MCF 10A (cell line): Measurements from ENCODE around the gene PLIN5. TPM values are rescaled to one million over a fixed set of nuclear protein-coding genes. Genes with fewer than 3 reads are reported as not detected.

Experiments used
- BruUV-seq: library from RNA; stranded (reverse); fragments of 400-500 nt; replicated peaks from 2 replicates; lab custom pipeline; 2021; lab: Mats Ljungman, UMichigan
- CTCF ChIA-PET: fragments of 300-600 bp; sonication (Branson Sonifier 250); formaldehyde crosslinking; extraction: SDS; loops from one replicate; lab custom pipeline; 2021; ENCODE audit warnings: antibody characterized with exemption, inconsistent platforms; lab: Yijun Ruan, JAX
- POLR2A ChIA-PET: fragments of 300-600, 350-650 bp; sonication (Branson Sonifier 250); formaldehyde crosslinking; extraction: SDS; loops from one replicate; lab custom pipeline; 2020; ENCODE audit warnings: antibody characterized with exemption, inconsistent platforms; lab: Yijun Ruan, JAX
- DNase-seq: peaks from one replicate; pipeline ENCODE4 v3.0.0-alpha.2; 2018; ENCODE audit not compliant: unreplicated experiment
- H3K27ac Mint-ChIP-seq: one replicate; pipeline ENCODE4 v1.8.0; 2022; ENCODE audit warnings: mild to moderate bottlenecking, low read depth, mixed read lengths; ENCODE audit not compliant: unreplicated experiment
- H3K27me3 Mint-ChIP-seq: one replicate; pipeline ENCODE4 v1.8.0; 2022; ENCODE audit warnings: mixed read lengths; ENCODE audit not compliant: insufficient read depth, unreplicated experiment
- H3K36me3 Mint-ChIP-seq: one replicate; pipeline ENCODE4 v1.8.0; 2022; ENCODE audit warnings: mild to moderate bottlenecking, moderate library complexity, mixed read lengths; ENCODE audit not compliant: insufficient read depth, unreplicated experiment
- H3K4me1 Mint-ChIP-seq: one replicate; pipeline ENCODE4 v1.8.0; 2022; ENCODE audit warnings: mixed read lengths; ENCODE audit not compliant: insufficient read depth, unreplicated experiment
- H3K4me3 Mint-ChIP-seq: one replicate; pipeline ENCODE4 v1.8.0; 2022; ENCODE audit warnings: mild to moderate bottlenecking, moderate library complexity, mixed read lengths; ENCODE audit not compliant: unreplicated experiment
- H3K9me3 Mint-ChIP-seq: one replicate; pipeline ENCODE4 v1.8.0; 2022; ENCODE audit warnings: mixed read lengths; ENCODE audit not compliant: unreplicated experiment
- intact Hi-C: fragments of 100-400 bp; cut with micrococcal nuclease; formaldehyde crosslinking; loops from 2 replicates; pipeline ENCODE4 v1.14.1; 2022
- total RNA-seq: library from RNA; stranded (reverse); gene quantifications from 2 replicates; pipeline ENCODE4 v1.2.3, GENCODE V29; 2022
- TF ChIP-seq, protein P1 (sequence below): fragments of 200-600 bp; IDR thresholded peaks from one replicate; pipeline ENCODE4 v1.8.0; 2022; ENCODE audit warnings: antibody characterized with exemption, mild to moderate bottlenecking; ENCODE audit not compliant: unreplicated experiment

Gene PLIN5
- total RNA-seq, 1 experiment from 2014 or later = not detected

DNA sequence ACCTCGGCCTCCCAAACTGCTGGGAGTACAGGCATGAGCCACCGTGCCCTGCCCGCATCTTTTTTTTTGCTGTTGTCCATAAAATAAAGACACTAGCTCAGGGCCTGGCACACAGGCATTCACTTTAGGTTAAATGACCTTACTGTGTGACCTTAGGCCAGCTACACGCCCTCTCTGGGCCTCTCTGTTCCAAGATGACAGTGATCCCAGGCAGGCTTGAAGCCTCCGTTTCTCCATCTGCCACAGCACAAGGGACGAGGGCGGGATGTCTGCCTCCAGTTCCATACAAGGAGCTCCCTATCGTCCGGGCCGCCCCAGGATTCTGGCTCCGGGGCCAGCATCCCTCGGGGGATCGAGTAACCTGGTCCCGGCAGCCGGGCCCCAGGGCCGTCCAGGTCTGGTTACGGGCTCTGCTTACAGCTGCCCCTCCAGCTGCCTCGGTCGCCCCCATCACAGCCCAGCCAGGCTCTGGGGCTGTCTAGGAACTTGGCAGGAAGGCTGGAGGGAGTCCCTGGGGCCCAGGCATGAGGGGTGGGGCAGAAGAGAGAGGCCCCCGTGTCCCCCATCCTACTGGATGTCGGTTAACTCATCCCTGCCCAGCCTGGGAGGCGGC is 36.4 kb upstream of the PLIN5 start:
- DNase-seq = no peak
- Mint-ChIP-seq H3K9me3 (no peaks in the 10 kb centered on the region), H3K36me3 (no peaks in the 10 kb centered on the region), H3K27me3 (no peaks in the 10 kb centered on the region), H3K4me3 (no peak overlapping the region), H3K4me1 (peaks cover 19% of the 10 kb centered on the region), H3K27ac (no peak overlapping the region)
- TF ChIP-seq, protein P1, sequence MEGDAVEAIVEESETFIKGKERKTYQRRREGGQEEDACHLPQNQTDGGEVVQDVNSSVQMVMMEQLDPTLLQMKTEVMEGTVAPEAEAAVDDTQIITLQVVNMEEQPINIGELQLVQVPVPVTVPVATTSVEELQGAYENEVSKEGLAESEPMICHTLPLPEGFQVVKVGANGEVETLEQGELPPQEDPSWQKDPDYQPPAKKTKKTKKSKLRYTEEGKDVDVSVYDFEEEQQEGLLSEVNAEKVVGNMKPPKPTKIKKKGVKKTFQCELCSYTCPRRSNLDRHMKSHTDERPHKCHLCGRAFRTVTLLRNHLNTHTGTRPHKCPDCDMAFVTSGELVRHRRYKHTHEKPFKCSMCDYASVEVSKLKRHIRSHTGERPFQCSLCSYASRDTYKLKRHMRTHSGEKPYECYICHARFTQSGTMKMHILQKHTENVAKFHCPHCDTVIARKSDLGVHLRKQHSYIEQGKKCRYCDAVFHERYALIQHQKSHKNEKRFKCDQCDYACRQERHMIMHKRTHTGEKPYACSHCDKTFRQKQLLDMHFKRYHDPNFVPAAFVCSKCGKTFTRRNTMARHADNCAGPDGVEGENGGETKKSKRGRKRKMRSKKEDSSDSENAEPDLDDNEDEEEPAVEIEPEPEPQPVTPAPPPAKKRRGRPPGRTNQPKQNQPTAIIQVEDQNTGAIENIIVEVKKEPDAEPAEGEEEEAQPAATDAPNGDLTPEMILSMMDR = no peak
- intact Hi-C loops = no loop called here
- ChIA-PET POLR2A (interaction anchor here (0.7 kb wide), 1 partner anchor 139 kb away, joined by 5 read pairs; no protein-coding TSS in a partner anchor), CTCF (interaction anchor here (0.8 to 5.7 kb wide), 4 partner anchors 11 to 65 kb away, joined by 4 to 57 read pairs (median 6); no protein-coding TSS in a partner anchor)
- BruUV-seq = no TSS peak

DNA sequence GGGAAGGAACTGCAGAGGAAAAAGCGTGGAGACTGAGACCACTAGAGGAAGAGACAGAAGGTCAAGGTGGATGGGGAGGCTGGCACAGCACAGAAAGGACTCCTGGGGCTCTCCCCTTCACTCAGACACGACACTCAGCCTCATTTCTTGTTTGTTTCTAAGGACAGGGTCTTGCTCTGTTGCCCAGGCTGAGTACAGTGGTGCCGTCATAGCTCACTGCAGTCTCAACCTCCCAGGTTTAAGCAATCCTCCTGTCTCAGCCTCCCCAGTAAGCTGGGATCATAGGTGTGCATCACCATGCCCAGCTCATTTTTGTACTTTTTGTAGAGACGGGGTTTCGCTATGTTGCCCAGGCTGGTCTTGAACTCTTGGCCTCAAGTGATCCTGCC is 35.9 kb upstream of the PLIN5 start:
- POLR2A ChIA-PET = interaction anchor here (0.6 to 0.7 kb wide), 2 partner anchors 61 to 140 kb away, joined by 4 to 5 read pairs; no protein-coding TSS in a partner anchor

DNA sequence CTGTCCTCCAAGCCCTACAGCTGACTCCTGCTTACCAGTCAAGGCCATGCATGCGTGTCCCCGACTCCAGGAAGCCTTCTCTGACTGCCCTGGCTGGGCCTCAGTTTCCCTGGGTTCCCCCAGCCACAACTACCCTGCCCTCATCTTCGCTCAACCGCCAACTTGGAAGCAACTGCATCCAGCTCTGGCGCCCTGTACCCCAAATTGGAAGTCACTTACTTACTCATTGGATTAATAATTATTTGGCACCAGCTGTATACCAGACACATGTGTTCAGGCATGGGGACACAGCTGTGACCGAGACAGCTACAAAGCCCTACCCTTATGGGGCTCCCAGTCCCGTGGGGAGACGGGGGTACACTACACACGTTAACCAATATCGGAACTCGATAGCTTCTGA is 35.4 kb upstream of the PLIN5 start:
- no peaks in the 10 kb centered on the region for H3K27me3 Mint-ChIP-seq
- no peak overlapping the region for H3K4me3 Mint-ChIP-seq
- H3K27ac Mint-ChIP-seq = no peak overlapping the region
- TF ChIP-seq, protein P1 = no peak
- intact Hi-C loops = no loop called here
- no TSS peak for BruUV-seq
- DNase-seq = no peak
- ChIA-PET POLR2A (interaction anchor here (0.6 to 0.7 kb wide), 2 partner anchors 61 to 140 kb away, joined by 4 to 5 read pairs; no protein-coding TSS in a partner anchor), CTCF (interaction anchor here (0.6 to 5.7 kb wide), 8 partner anchors 9 to 341 kb away, joined by 3 to 57 read pairs (median 3); no protein-coding TSS in a partner anchor)
- no peaks in the 10 kb centered on the region for H3K9me3 Mint-ChIP-seq
- no peaks in the 10 kb centered on the region for H3K36me3 Mint-ChIP-seq
- H3K4me1 Mint-ChIP-seq = peaks cover 9% of the 10 kb centered on the region

More for the DNA sequence above, 35.9 kb upstream of the PLIN5 start:
- no peak for DNase-seq
- CTCF ChIA-PET = interaction anchor here (0.6 to 5.7 kb wide), 6 partner anchors 19 to 340 kb away, joined by 3 to 57 read pairs (median 4); no protein-coding TSS in a partner anchor
- no peaks in the 10 kb centered on the region for H3K9me3 Mint-ChIP-seq
- H3K27me3 Mint-ChIP-seq = no peaks in the 10 kb centered on the region
- TF ChIP-seq, protein P1 = no peak
- no peaks in the 10 kb centered on the region for H3K36me3 Mint-ChIP-seq
- no TSS peak for BruUV-seq
- intact Hi-C loops = no loop called here
- no peak overlapping the region for H3K27ac Mint-ChIP-seq
- H3K4me1 Mint-ChIP-seq = peaks cover 14% of the 10 kb centered on the region
- H3K4me3 Mint-ChIP-seq = no peak overlapping the region

DNA sequence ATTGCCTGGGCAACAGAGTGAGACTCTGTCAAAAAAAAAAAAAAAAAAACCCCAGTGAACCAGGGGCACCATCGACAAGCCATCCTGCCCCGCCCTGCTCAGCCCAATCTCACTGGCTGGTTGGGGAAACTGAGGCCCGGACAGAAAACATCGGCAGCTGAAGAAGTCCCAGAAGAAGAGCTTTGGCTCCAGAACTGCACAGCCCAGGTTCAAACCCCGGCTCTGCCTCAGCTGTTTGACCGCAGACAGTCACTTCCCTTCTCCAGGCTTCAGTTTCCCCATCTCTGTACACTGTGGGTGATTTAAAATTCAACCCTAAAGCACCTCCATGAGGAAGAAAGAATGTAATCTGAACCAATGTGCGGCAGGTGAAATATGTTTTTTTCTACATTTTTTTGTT is 33.9 kb upstream of the PLIN5 start:
- ChIA-PET CTCF (interaction anchor here (0.5 to 5.7 kb wide), 6 partner anchors 7 to 249 kb away, joined by 3 to 57 read pairs (median 7); partner anchors contain the start of gene SEMA6B), POLR2A (interaction anchor here (0.6 to 1.0 kb wide), 3 partner anchors 64 to 244 kb away, joined by 3 to 4 read pairs (median 3); no protein-coding TSS in a partner anchor)
- no TSS peak for BruUV-seq

More for the DNA sequence above, 33.9 kb upstream of the PLIN5 start:
- no peaks in the 10 kb centered on the region for H3K9me3 Mint-ChIP-seq
- peaks cover 5% of the 10 kb centered on the region for H3K4me1 Mint-ChIP-seq
- H3K4me3 Mint-ChIP-seq = no peak overlapping the region
- TF ChIP-seq, protein P1 = no peak
- intact Hi-C loops = no loop called here
- H3K36me3 Mint-ChIP-seq = no peaks in the 10 kb centered on the region
- no peak overlapping the region for H3K27ac Mint-ChIP-seq
- no peak for DNase-seq
- H3K27me3 Mint-ChIP-seq = no peaks in the 10 kb centered on the region
